ENCODE data around the gene PCDHB7.
"Not testable (repeated sequence)": the region's sequence is repeated elsewhere in the genome, so short reads cannot be mapped to it uniquely, and the experiment has no call there.

Gene PCDHB7

GRCh38 chr5:141150224-141150992 is 22.0 kb upstream of the PCDHB7 start:
- Histone ChIP-seq H3K9ac (ENCODE audit: insufficient read length, low read depth) (no peak overlapping the region), H3K27me3 (ENCODE audit: insufficient read depth, insufficient read length) (no peaks in the 10 kb centered on the region), H3K36me3 (ENCODE audit: insufficient read depth, insufficient read length, low read length) (no peaks in the 10 kb centered on the region), H3K4me1 (ENCODE audit: insufficient read depth, insufficient read length) (no peaks in the 10 kb centered on the region), H3K4me3 (ENCODE audit: insufficient read length, low read depth) (no peak overlapping the region), H3K9me3 (ENCODE audit: insufficient read depth, low read length) (peaks cover 10% of the 10 kb centered on the region; the same call in 1 of the 2 replicates)
- no peak for DNase-seq (ENCODE audit: low read depth, low spot score)
- TF ChIP-seq ZNF274 (IDR thresholded peaks at IDR 0.05; ENCODE audit: low read depth, low read length), result no peak
- no peak for TF ChIP-seq SUZ12 (IDR thresholded peaks at IDR 0.05; ENCODE audit: extremely low read depth, insufficient read depth, insufficient read length)
- no peak for TF ChIP-seq YY1 (IDR thresholded peaks at IDR 0.05; ENCODE audit: insufficient read depth, insufficient read length)

GRCh38 chr5:141150993-141151325 is 21.5 kb upstream of the PCDHB7 start:
- H3K9me3 ChIP-seq (ENCODE audit: insufficient read depth, low read length), result peaks cover 10% of the 10 kb centered on the region; the same call in 1 of the 2 replicates
- H3K27me3 ChIP-seq (ENCODE audit: insufficient read depth, insufficient read length), result no peaks in the 10 kb centered on the region
- no peak overlapping the region for H3K4me3 ChIP-seq (ENCODE audit: insufficient read length, low read depth)
- no peak for TF ChIP-seq SUZ12 (IDR thresholded peaks at IDR 0.05; ENCODE audit: extremely low read depth, insufficient read depth, insufficient read length)
- no peak for TF ChIP-seq ZNF274 (IDR thresholded peaks at IDR 0.05; ENCODE audit: low read depth, low read length)
- no peak for TF ChIP-seq YY1 (IDR thresholded peaks at IDR 0.05; ENCODE audit: insufficient read depth, insufficient read length)
- DNase-seq (ENCODE audit: low read depth, low spot score), result no peak
- H3K9ac ChIP-seq (ENCODE audit: insufficient read length, low read depth), result no peak overlapping the region
- no peaks in the 10 kb centered on the region for H3K36me3 ChIP-seq (ENCODE audit: insufficient read depth, insufficient read length, low read length)
- no peaks in the 10 kb centered on the region for H3K4me1 ChIP-seq (ENCODE audit: insufficient read depth, insufficient read length)

- not testable (repeated sequence) for H3K9ac ChIP-seq (ENCODE audit: insufficient read length, low read depth); DNase-seq (ENCODE audit: low read depth, low spot score); H3K4me1 ChIP-seq (ENCODE audit: insufficient read depth, insufficient read length); H3K4me3 ChIP-seq (ENCODE audit: insufficient read length, low read depth); H3K9me3 ChIP-seq (ENCODE audit: insufficient read depth, low read length); H3K27me3 ChIP-seq (ENCODE audit: insufficient read depth, insufficient read length); H3K36me3 ChIP-seq (ENCODE audit: insufficient read depth, insufficient read length, low read length)
Measured at GRCh38 chr5:141151632-141152031, 20.8 kb upstream of the PCDHB7 start.

- not testable (repeated sequence) for H3K9ac ChIP-seq (ENCODE audit: insufficient read length, low read depth); H3K4me1 ChIP-seq (ENCODE audit: insufficient read depth, insufficient read length); H3K27me3 ChIP-seq (ENCODE audit: insufficient read depth, insufficient read length)
Measured at GRCh38 chr5:141152096-141152495, 20.3 kb upstream of the PCDHB7 start.

GRCh38 chr5:141155540-141156374 is 16.7 kb upstream of the PCDHB7 start:
- no peaks in the 10 kb centered on the region for H3K4me1 ChIP-seq (ENCODE audit: insufficient read depth, insufficient read length)
- peaks cover 6% of the 10 kb centered on the region; the same call in 1 of the 2 replicates for H3K9me3 ChIP-seq (ENCODE audit: insufficient read depth, low read length)
- no peak overlapping the region for H3K4me3 ChIP-seq (ENCODE audit: insufficient read length, low read depth)
- H3K9ac ChIP-seq (ENCODE audit: insufficient read length, low read depth), result no peak overlapping the region
- H3K27me3 ChIP-seq (ENCODE audit: insufficient read depth, insufficient read length), result no peaks in the 10 kb centered on the region
- TF ChIP-seq SUZ12 (IDR thresholded peaks at IDR 0.05; ENCODE audit: extremely low read depth, insufficient read depth, insufficient read length) (no peak), YY1 (IDR thresholded peaks at IDR 0.05; ENCODE audit: insufficient read depth, insufficient read length) (no peak), ZNF274 (IDR thresholded peaks at IDR 0.05; ENCODE audit: low read depth, low read length) (no peak)
- H3K36me3 ChIP-seq (ENCODE audit: insufficient read depth, insufficient read length, low read length), result no peaks in the 10 kb centered on the region
- peak; percentile 5 for DNase-seq (ENCODE audit: low read depth, low spot score)

More at GRCh38 chr5:141152096-141152495, 20.3 kb upstream of the PCDHB7 start:
- not testable (repeated sequence) for H3K36me3 ChIP-seq (ENCODE audit: insufficient read depth, insufficient read length, low read length); DNase-seq (ENCODE audit: low read depth, low spot score); H3K9me3 ChIP-seq (ENCODE audit: insufficient read depth, low read length); H3K4me3 ChIP-seq (ENCODE audit: insufficient read length, low read depth)

- not testable (repeated sequence) for H3K27me3 ChIP-seq (ENCODE audit: insufficient read depth, insufficient read length); H3K4me3 ChIP-seq (ENCODE audit: insufficient read length, low read depth); H3K9ac ChIP-seq (ENCODE audit: insufficient read length, low read depth); H3K36me3 ChIP-seq (ENCODE audit: insufficient read depth, insufficient read length, low read length); H3K9me3 ChIP-seq (ENCODE audit: insufficient read depth, low read length); DNase-seq (ENCODE audit: low read depth, low spot score); H3K4me1 ChIP-seq (ENCODE audit: insufficient read depth, insufficient read length)
Measured at GRCh38 chr5:141157356-141157755, 15.1 kb upstream of the PCDHB7 start.

GRCh38 chr5:141157901-141158300 is 14.5 kb upstream of the PCDHB7 start:
- H3K4me3 ChIP-seq (ENCODE audit: insufficient read length, low read depth); H3K9ac ChIP-seq (ENCODE audit: insufficient read length, low read depth); H3K9me3 ChIP-seq (ENCODE audit: insufficient read depth, low read length); DNase-seq (ENCODE audit: low read depth, low spot score); H3K27me3 ChIP-seq (ENCODE audit: insufficient read depth, insufficient read length); H3K36me3 ChIP-seq (ENCODE audit: insufficient read depth, insufficient read length, low read length); H3K4me1 ChIP-seq (ENCODE audit: insufficient read depth, insufficient read length): not testable (repeated sequence)

- H3K27me3 ChIP-seq (ENCODE audit: insufficient read depth, insufficient read length); H3K9ac ChIP-seq (ENCODE audit: insufficient read length, low read depth); H3K9me3 ChIP-seq (ENCODE audit: insufficient read depth, low read length); H3K36me3 ChIP-seq (ENCODE audit: insufficient read depth, insufficient read length, low read length); DNase-seq (ENCODE audit: low read depth, low spot score); H3K4me3 ChIP-seq (ENCODE audit: insufficient read length, low read depth); H3K4me1 ChIP-seq (ENCODE audit: insufficient read depth, insufficient read length): not testable (repeated sequence)
Measured at GRCh38 chr5:141174291-141175104, 2.1 kb downstream of the PCDHB7 start.

All from NT2/D1 (cell line).